HepG2 (cell line): Measurements from ENCODE around the gene CES2. TPM values are rescaled to one million over a fixed set of nuclear protein-coding genes. Genes with fewer than 3 reads are reported as not detected.

Experiments used
- ATAC-seq: fragments of 200-7000 bp; cut with Tn5 transposase; 3 replicates; pipeline ENCODE4 v1.9.1; 2020; ENCODE audit warnings: mild to moderate bottlenecking, moderate library complexity
- BruUV-seq: library from RNA; stranded (reverse); fragments of 400-500 nt; replicated peaks from 2 replicates; lab custom pipeline; 2021; lab: Mats Ljungman, UMichigan
- CTCF ChIA-PET: fragments of 300-600 bp; formaldehyde crosslinking; extraction: SDS; loops from one replicate; lab custom pipeline; 2021; ENCODE audit warnings: low total read pairs, inconsistent platforms, low intra/inter-chr PET ratio; lab: Yijun Ruan, JAX
- POLR2A ChIA-PET: fragments of 350-600 bp; sonication (Branson Sonifier 250); formaldehyde crosslinking; loops from one replicate; lab custom pipeline; 2020; ENCODE audit warnings: antibody characterized with exemption, inconsistent platforms; lab: Yijun Ruan, JAX
- DNase-seq: peaks from one replicate; pipeline ENCODE4 v3.0.0-alpha.2; 2015; ENCODE audit warnings: low spot score
- FAIRE-seq: peaks from 3 replicates; lab custom pipeline; 2011; peaks lifted over from hg19 to GRCh38; lab: Jason Lieb, UNC
- H2AFZ ChIP-seq: one replicate; pipeline ENCODE4 v1.6.1; 2011; ENCODE audit warnings: low read length, inconsistent platforms
- H3K27ac ChIP-seq: fragments of 300-600 bp; 3 replicates; pipeline ENCODE4 v1.8.0; 2011; ENCODE audit warnings: mixed run types, mild to moderate bottlenecking, mixed read lengths, low read length, inconsistent platforms; ENCODE audit not compliant: insufficient read depth; ENCODE audit errors: extremely low read length
- H3K27me3 ChIP-seq, 2 experiments: fragments of 200-600 bp in 1 of 2; 2 replicates in 1 of 2; 3 replicates in 1 of 2; pipeline versions ENCODE4 v1.6.0 to v1.8.0; 2011; ENCODE audit warnings: low read length in 2 of 2, mild to moderate bottlenecking in 2 of 2, moderate library complexity in 2 of 2, inconsistent platforms in 1 of 2; ENCODE audit not compliant: insufficient read depth in 2 of 2, control insufficient read depth in 1 of 2
- H3K36me3 ChIP-seq, 2 experiments: fragments of 200-600 bp in 1 of 2; replicated peaks in 1 of 2; 2 replicates in 1 of 2; 3 replicates in 1 of 2; pipeline versions ENCODE4 v1.5.1 to v1.8.0; 2011; ENCODE audit warnings: low read length in 2 of 2, inconsistent platforms in 1 of 2; ENCODE audit not compliant: insufficient read depth in 2 of 2, control insufficient read depth in 1 of 2
- H3K4me1 ChIP-seq: 2 replicates; pipeline ENCODE4 v1.5.1; 2012; ENCODE audit warnings: low read length, inconsistent platforms; ENCODE audit not compliant: insufficient read depth
- H3K4me2 ChIP-seq: 2 replicates; pipeline ENCODE4 v1.6.0; 2011; ENCODE audit warnings: low read depth, low read length, inconsistent platforms
- H3K4me3 ChIP-seq, 3 experiments: fragments of 200-600 bp in 1 of 3; sonication (generic), shearing (Covaris generic) in 1 of 3; replicated peaks in 1 of 3; 2 replicates each; pipeline ENCODE4 v1.5.1; 2011 to 2016; ENCODE audit warnings: low read length in 3 of 3, inconsistent platforms in 2 of 3, low read depth in 2 of 3, mild to moderate bottlenecking in 2 of 3, control low read depth in 1 of 3, mixed read lengths in 1 of 3; ENCODE audit not compliant: insufficient read depth in 1 of 3
- H3K79me2 ChIP-seq: one replicate; pipeline ENCODE4 v1.6.1; 2011; ENCODE audit warnings: low read length, inconsistent platforms; ENCODE audit not compliant: insufficient read depth
- H3K9ac ChIP-seq: 2 replicates; pipeline ENCODE4 v1.6.0; 2011; ENCODE audit warnings: mild to moderate bottlenecking, low read depth, low read length, inconsistent platforms; ENCODE audit not compliant: insufficient read depth
- H3K9me3 ChIP-seq: 2 replicates; pipeline ENCODE4 v1.5.1; 2012; ENCODE audit warnings: mild to moderate bottlenecking, low read length
- H4K20me1 ChIP-seq: 2 replicates; pipeline ENCODE4 v1.6.0; 2011; ENCODE audit warnings: inconsistent platforms, mild to moderate bottlenecking, low read length, moderate library complexity; ENCODE audit not compliant: insufficient read depth
- CREM ChIP-seq, 2 experiments: sonication (generic) in 1 of 2; formaldehyde crosslinking in 1 of 2; IDR thresholded peaks; 2 replicates each; pipeline versions ENCODE4 v1.4.0 to v1.6.1; 2016 to 2020; ENCODE audit warnings: antibody characterized with exemption in 1 of 2, mild to moderate bottlenecking in 1 of 2, missing genetic modification reagents in 1 of 2
- FOXO1 ChIP-seq: sonication (generic); formaldehyde crosslinking; IDR thresholded peaks from 2 replicates; pipeline ENCODE4 v1.4.0; 2020; ENCODE audit warnings: missing genetic modification reagents
- HMG20B ChIP-seq: conservative IDR thresholded peaks from 2 replicates; pipeline ENCODE4 v1.6.1; 2016; ENCODE audit warnings: missing genetic modification reagents, missing compliant biosample characterization
- JARID2 ChIP-seq: sonication (generic); formaldehyde crosslinking; IDR thresholded peaks from 2 replicates; pipeline ENCODE4 v1.8.1; 2023; ENCODE audit warnings: missing genetic modification reagents, inconsistent platforms; ENCODE audit not compliant: insufficient replicate concordance
- NFKBIZ ChIP-seq: IDR thresholded peaks from 2 replicates; pipeline ENCODE4 v1.6.1; 2018; ENCODE audit warnings: missing genetic modification reagents, missing compliant biosample characterization
- PCBP2 ChIP-seq: fragments of 200-400 bp; formaldehyde crosslinking; optimal IDR thresholded peaks from 2 replicates; pipeline ENCODE3; 2018; ENCODE audit warnings: low read length, low read depth; ENCODE audit not compliant: poor library complexity, severe bottlenecking
- PITX1 ChIP-seq: sonication (generic); formaldehyde crosslinking; IDR thresholded peaks from 2 replicates; pipeline ENCODE4 v1.5.1; 2020; ENCODE audit warnings: mild to moderate bottlenecking, missing genetic modification reagents
- RBM39 ChIP-seq: fragments of 200-400 bp; formaldehyde crosslinking; IDR thresholded peaks from one replicate; pipeline ENCODE4 v1.6.1; 2018; ENCODE audit warnings: antibody characterized with exemption, mild to moderate bottlenecking, low read depth, low read length; ENCODE audit not compliant: poor library complexity, severe bottlenecking
- SMARCC2 ChIP-seq: fragments of 450-650 bp; IDR thresholded peaks from 2 replicates; pipeline ENCODE4 v1.6.1; 2017; ENCODE audit warnings: antibody characterized with exemption, mild to moderate bottlenecking
- ZFP91 ChIP-seq: sonication (generic); formaldehyde crosslinking; IDR thresholded peaks from 2 replicates; pipeline ENCODE4 v1.9.0; 2022; ENCODE audit warnings: missing genetic modification reagents, mild to moderate bottlenecking, borderline replicate concordance
- ZKSCAN8 ChIP-seq: IDR thresholded peaks from 2 replicates; pipeline ENCODE4 v1.6.1; 2016; ENCODE audit warnings: borderline replicate concordance, missing genetic modification reagents, missing compliant biosample characterization
- ZMYM3 ChIP-seq: sonication (generic); formaldehyde crosslinking; IDR thresholded peaks from 2 replicates; pipeline ENCODE4 v1.5.1; 2020; ENCODE audit warnings: mild to moderate bottlenecking, missing genetic modification reagents
- ZNF12 ChIP-seq: sonication (generic); formaldehyde crosslinking; IDR thresholded peaks from 2 replicates; pipeline ENCODE4 v1.5.0; 2020; ENCODE audit warnings: missing genetic modification reagents
- ZNF234 ChIP-seq: sonication (generic); formaldehyde crosslinking; conservative IDR thresholded peaks from 2 replicates; pipeline ENCODE4 v1.5.1; 2020; ENCODE audit warnings: mild to moderate bottlenecking, missing genetic modification reagents
- ZNF296 ChIP-seq: sonication (generic); formaldehyde crosslinking; conservative IDR thresholded peaks from 2 replicates; pipeline ENCODE4 v1.5.0; 2020; ENCODE audit warnings: mild to moderate bottlenecking, missing genetic modification reagents
- ZNF382 ChIP-seq: sonication (generic); formaldehyde crosslinking; IDR thresholded peaks from 2 replicates; pipeline ENCODE4 v1.5.0; 2020; ENCODE audit warnings: missing genetic modification reagents, mild to moderate bottlenecking, borderline replicate concordance
- WGBS: methylation state at CpG from one replicate; pipeline ENCODE4 v1.1.6; 2017; ENCODE audit warnings: low lambda C conversion rate; 5-methylcytosine and 5-hydroxymethylcytosine counted together
- in situ Hi-C: cut with HindIII; loops from 2 replicates; pipeline ENCODE4 v1.10.0; 2017; ENCODE audit warnings: low pct_unique_long_range_greater_than_20kb; ENCODE audit not compliant: extremely low pct_ligation_motif_present
- intact Hi-C: fragments of 100-400 bp; cut with micrococcal nuclease; formaldehyde crosslinking; loops from one replicate; pipeline ENCODE4 v1.10.0; 2022; ENCODE audit not compliant: unreplicated experiment
- polyA plus RNA-seq, 8 experiments: library from polyadenylated mRNA; depleted of rRNA in 3 of 8; stranded (reverse) in 7 of 8; unstranded in 1 of 8; fragments of >200 nt; fragmentation: Illumina TruSeq in 4 of 8; extraction: Trizol in 4 of 8; gene quantifications; 2 replicates each; pipeline versions ENCODE4 v1.2.1 to v1.2.3, GENCODE V29; 2011 to 2016; ENCODE audit warnings: low read depth in 4 of 8, missing spikeins in 1 of 8, mixed read lengths in 1 of 8; ENCODE audit not compliant: insufficient read depth in 1 of 8
- total RNA-seq, 5 experiments: library from RNA; depleted of rRNA; stranded (reverse); fragments of >200 nt; fragmentation: Illumina TruSeq; extraction: Trizol; gene quantifications; 2 replicates each; pipeline ENCODE4 v1.2.3, GENCODE V29; 2016; ENCODE audit warnings: low read depth in 1 of 5
- TF ChIP-seq, protein P1 (sequence below): sonication (generic); formaldehyde crosslinking; IDR thresholded peaks from 2 replicates; pipeline ENCODE4 v1.5.0; 2020; ENCODE audit warnings: missing genetic modification reagents, mild to moderate bottlenecking, borderline replicate concordance

Gene CES2
- total and polyA plus RNA-seq, 2 of the 13 experiments (the other 11 are each of a cell fraction or from before 2014, with no cell fraction given), result 50.6 to 63.8 TPM

GRCh38 chr16:66950971-66951790, 15.9 kb downstream of the CES2 start (continued):
- TF ChIP-seq ZNF296 (no peak), ZNF12 (CRISPR knock-in tag) (no peak), PITX1 (CRISPR knock-in tag) (no peak), JARID2 (no peak), ZFP91 (CRISPR knock-in tag) (no peak)
- TF ChIP-seq, protein P1, sequence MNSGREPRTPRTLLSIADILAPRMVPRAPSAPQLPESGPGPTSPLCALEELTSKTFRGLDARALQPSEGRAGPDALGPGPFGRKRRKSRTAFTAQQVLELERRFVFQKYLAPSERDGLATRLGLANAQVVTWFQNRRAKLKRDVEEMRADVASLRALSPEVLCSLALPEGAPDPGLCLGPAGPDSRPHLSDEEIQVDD, result no peak

- ChIA-PET CTCF (no interaction called here), POLR2A (no interaction called here)
- no peak for TF ChIP-seq ZNF234
- no peak for TF ChIP-seq FOXO1
- TF ChIP-seq NFKBIZ (CRISPR knock-in tag), result no peak
- TF ChIP-seq SMARCC2, result no peak
- TF ChIP-seq ZMYM3, result 0 out of 2 replicates have a peak, but pooled peaks have one; percentile 24
- TF ChIP-seq HMG20B (CRISPR knock-in tag), result no peak
- TF ChIP-seq ZKSCAN8, result no peak
- TF ChIP-seq ZNF382 (CRISPR knock-in tag), result no peak
- TF ChIP-seq CREM (IDR thresholded peaks at IDR 0.05), result no peak
- TF ChIP-seq CREM (CRISPR knock-in tag; IDR thresholded peaks at IDR 0.05), result no peak
- TF ChIP-seq RBM39, result no peak
- TF ChIP-seq PCBP2, result no peak
These were observed 17.3 kb downstream of the CES2 start for GRCh38 chr16:66952430-66953110.

More at GRCh38 chr16:66952430-66953110, 17.3 kb downstream of the CES2 start:
- Histone ChIP-seq H3K79me2 (no peaks in the 10 kb centered on the region), H3K9ac (no peak overlapping the region), H3K27me3 (peaks cover 4 to 24% of the 10 kb centered on the region in 2 experiments; a peak in 4 of 5 replicates), H3K4me3 (no peak overlapping the region), H3K36me3 (no peaks in the 10 kb centered on the region), H2AFZ (no peak overlapping the region), H3K4me1 (peaks cover 73% of the 10 kb centered on the region), H3K9me3 (0 out of 2 replicates have a peak, but pooled peaks cover 5% of the 10 kb centered on the region), H4K20me1 (no peaks in the 10 kb centered on the region), H3K4me2 (no peak overlapping the region), H3K27ac (no peak overlapping the region)
- BruUV-seq, result no TSS peak
- 75% methylated on average over 7 of the region's 7 CpGs for WGBS
- DNase-seq (no peak), FAIRE-seq (no peak), ATAC-seq (no peak)
- in situ Hi-C loops (no loop called here), intact Hi-C loops (loop anchor here (10.0 kb wide), 1 partner anchor 62 kb away; no protein-coding TSS in a partner anchor)
